KOPT-K1 (cell line): ENCODE results near the gene LCLAT1.

ENCODE experiments used
- H3K27ac ChIP-seq: fragments of 200-600 bp; sonication (generic); 2 replicates; pipeline ENCODE4 v1.5.1; 2016; ENCODE audit warnings: antibody characterized with exemption, mild to moderate bottlenecking, low read depth, low read length; ENCODE audit not compliant: poor library complexity, severe bottlenecking
- H3K36me3 ChIP-seq: fragments of 200-600 bp; sonication (generic); 2 replicates; pipeline ENCODE4 v1.5.1; 2017; ENCODE audit warnings: antibody characterized with exemption, mild to moderate bottlenecking, low read length, moderate library complexity; ENCODE audit not compliant: insufficient read depth
- H3K9me3 ChIP-seq: fragments of 200-600 bp; sonication (generic); 2 replicates; pipeline ENCODE4 v1.5.1; 2017; ENCODE audit warnings: antibody characterized with exemption, low read length, mild to moderate bottlenecking; ENCODE audit not compliant: insufficient read depth, poor library complexity, severe bottlenecking

Gene LCLAT1

DNA sequence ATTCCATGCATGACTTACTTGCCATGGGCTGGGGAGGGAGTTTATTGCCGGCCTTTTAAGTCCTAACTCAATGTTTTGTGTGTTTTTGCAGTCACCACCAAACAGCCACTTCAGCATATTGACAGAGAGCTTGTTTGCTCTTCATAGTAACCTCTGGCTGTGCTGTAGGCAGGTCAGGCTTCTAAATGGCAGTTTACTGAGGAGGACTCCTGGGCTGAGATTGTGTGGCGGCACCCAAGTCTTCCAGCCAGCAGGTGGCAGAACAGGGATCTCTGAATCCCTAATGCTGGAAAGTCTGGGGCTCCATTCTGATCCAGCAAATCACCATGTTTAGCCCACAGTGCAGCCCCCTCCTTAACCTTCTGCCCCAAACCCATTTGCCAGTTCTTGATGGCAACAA, 239.0 kb downstream of the LCLAT1 start:
- H3K36me3 ChIP-seq: no peaks in the 10 kb centered on the region
- no peaks in the 10 kb centered on the region for H3K9me3 ChIP-seq
- H3K27ac ChIP-seq: no peak overlapping the region

GRCh38 chr2:30686669-30687068, 239.6 kb downstream of the LCLAT1 start:
- Histone ChIP-seq H3K36me3 (no peaks in the 10 kb centered on the region), H3K27ac (no peak overlapping the region), H3K9me3 (no peaks in the 10 kb centered on the region)

DNA sequence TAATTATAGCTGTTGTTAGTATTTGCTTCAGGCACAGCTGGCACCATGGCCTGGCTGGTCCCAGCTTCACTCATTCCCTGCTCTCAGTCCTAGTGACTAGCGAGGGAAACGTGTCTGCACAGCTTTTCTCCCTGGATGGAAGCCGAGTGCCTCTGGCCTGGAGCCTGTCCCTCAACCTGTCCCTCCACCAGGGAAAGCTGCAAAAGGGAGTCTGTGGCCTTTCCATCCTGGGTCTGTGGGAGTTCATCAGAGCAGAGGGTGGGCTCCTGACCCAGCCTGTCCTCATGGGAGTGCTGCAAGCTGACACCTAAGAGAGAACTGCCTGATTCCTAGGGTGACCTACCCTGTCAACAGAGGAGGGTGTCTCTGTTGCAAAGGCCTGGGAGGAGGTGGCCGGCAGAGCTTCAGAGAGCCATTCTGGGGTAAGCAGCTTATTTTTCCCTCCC, 241.9 kb downstream of the LCLAT1 start:
- H3K27ac ChIP-seq: no peak overlapping the region
- no peaks in the 10 kb centered on the region for H3K9me3 ChIP-seq
- no peaks in the 10 kb centered on the region for H3K36me3 ChIP-seq

DNA sequence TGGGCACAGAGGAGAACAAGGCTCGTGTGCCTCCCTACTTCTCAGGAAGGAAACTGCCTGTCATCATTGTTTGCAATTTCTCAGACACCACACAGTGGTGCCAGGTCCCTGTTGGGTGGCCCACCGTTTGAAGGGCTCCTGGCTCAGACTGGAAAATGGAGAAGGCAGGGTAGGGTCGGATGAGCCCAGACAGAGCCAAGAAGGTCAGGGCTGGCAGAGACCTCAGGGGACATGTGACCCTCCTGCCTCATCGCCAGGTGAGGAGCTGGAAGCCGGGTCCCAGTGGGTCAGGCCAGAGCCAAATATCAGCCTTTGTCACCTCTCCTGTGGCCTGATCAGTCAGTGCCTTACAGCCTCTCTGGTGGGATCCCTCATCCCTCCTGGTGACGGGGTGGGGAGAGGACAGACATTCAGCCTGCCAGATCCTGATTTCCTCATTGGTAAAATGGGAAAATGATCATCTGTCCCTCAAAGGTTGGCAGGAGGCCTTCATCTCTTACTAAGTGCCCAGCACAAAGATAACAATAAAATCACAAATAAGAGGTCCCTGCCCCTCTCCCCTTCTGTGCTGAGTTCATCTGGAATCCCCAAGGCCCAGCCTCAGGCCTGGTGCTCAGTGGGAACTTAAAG, 242.6 kb downstream of the LCLAT1 start:
- Histone ChIP-seq H3K9me3 (no peaks in the 10 kb centered on the region), H3K27ac (no peak overlapping the region), H3K36me3 (no peaks in the 10 kb centered on the region)

GRCh38 chr2:30690126-30690561, 243.1 kb downstream of the LCLAT1 start:
- no peaks in the 10 kb centered on the region for H3K9me3 ChIP-seq
- H3K27ac ChIP-seq: no peak overlapping the region
- H3K36me3 ChIP-seq: no peaks in the 10 kb centered on the region

- Histone ChIP-seq H3K36me3 (no peaks in the 10 kb centered on the region), H3K27ac (no peak overlapping the region), H3K9me3 (no peaks in the 10 kb centered on the region)
Observed at GRCh38 chr2:30691091-30691947, 244.3 kb downstream of the LCLAT1 start.

DNA sequence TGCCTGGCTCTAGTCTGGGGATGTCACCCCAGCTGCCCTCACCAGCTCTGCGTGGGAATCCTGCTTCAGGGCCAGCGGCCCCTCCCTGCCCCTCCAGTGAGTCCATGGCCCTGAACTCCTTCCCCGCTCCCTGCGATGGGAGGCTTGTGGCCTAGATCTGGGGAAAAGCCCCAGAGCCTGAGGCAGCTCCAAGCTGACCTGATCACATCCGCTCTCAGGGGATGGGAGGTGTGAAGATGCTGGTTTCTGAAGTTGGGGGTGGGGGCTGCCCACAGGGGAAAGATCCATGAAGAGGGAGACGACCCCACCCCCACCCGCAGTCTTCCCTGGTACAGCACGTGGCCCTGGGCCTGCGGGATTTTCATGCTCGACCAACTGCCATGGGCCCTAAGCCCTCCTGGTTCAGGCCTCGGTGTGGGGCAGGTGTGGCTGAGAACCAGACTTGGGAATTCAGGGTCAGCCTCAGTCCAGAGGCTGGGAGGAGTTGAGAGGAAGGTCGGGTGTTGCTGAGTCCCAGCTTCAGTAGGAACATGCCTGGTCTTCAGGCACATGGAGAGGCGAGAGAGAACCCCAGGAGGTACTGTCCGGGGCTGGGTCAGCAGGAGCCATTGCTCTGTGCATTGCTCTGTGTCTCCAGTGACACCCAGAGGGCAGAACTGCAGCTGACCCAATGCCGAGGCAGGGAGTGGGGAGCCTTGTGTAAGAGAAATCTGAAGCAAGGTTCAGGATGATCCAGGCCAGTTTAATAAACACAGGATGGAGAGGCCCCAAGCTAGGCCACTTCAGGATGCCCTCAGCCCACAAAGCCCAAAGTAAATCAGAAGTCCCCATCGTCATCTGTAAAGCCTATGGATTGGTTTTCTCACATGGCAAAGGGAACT, 245.1 kb downstream of the LCLAT1 start:
- H3K27ac ChIP-seq: no peak overlapping the region
- no peaks in the 10 kb centered on the region for H3K9me3 ChIP-seq
- no peaks in the 10 kb centered on the region for H3K36me3 ChIP-seq

- Histone ChIP-seq H3K27ac (no peak overlapping the region), H3K36me3 (no peaks in the 10 kb centered on the region), H3K9me3 (peaks cover 7% of the 10 kb centered on the region)
Observed at GRCh38 chr2:30692829-30693275, 245.8 kb downstream of the LCLAT1 start.
